Hepatocyte (in vitro differentiated cells): ENCODE results near the gene ANKRD13B.
A peak's percentile ranks its signal among the peaks of the same experiment; 100 is the strongest.

ENCODE experiments used
- EZH2phosphoT487 ChIP-seq: fragments of 200-600 bp; sonication (generic); IDR thresholded peaks from one replicate; pipeline ENCODE4 v1.6.1; 2018; ENCODE audit warnings: antibody characterized with exemption, mild to moderate bottlenecking, low read depth, moderate library complexity; ENCODE audit not compliant: unreplicated experiment, severe bottlenecking
- TF ChIP-seq, protein P1 (sequence below): fragments of 200-600 bp; sonication (generic); IDR thresholded peaks from 2 replicates; pipeline ENCODE4 v1.5.1; 2016; ENCODE audit warnings: antibody characterized with exemption, mild to moderate bottlenecking; ENCODE audit not compliant: poor library complexity

DNA sequence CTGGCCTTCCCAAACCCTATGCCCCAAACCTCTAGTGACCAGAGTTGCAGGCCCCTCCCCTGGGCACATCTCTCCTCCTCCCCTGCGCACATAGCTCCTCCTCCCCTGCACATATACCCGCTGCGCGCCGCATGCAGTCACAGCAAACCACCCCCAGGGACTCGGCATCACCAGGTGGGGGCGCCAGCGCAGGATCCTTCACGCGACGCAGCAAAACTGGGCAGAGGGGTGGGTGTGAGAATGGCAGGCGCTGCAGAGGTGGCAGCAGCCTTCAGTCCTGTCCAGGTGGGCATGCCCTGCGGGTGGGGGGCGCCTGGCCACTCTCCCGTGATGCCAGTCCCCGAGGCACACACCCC, 24.2 kb downstream of the ANKRD13B start:
- TF ChIP-seq, protein P1, sequence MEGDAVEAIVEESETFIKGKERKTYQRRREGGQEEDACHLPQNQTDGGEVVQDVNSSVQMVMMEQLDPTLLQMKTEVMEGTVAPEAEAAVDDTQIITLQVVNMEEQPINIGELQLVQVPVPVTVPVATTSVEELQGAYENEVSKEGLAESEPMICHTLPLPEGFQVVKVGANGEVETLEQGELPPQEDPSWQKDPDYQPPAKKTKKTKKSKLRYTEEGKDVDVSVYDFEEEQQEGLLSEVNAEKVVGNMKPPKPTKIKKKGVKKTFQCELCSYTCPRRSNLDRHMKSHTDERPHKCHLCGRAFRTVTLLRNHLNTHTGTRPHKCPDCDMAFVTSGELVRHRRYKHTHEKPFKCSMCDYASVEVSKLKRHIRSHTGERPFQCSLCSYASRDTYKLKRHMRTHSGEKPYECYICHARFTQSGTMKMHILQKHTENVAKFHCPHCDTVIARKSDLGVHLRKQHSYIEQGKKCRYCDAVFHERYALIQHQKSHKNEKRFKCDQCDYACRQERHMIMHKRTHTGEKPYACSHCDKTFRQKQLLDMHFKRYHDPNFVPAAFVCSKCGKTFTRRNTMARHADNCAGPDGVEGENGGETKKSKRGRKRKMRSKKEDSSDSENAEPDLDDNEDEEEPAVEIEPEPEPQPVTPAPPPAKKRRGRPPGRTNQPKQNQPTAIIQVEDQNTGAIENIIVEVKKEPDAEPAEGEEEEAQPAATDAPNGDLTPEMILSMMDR: peak; percentile 53
- TF ChIP-seq EZH2phosphoT487: no peak
